PC-3 (cell line): ENCODE data around the gene AGAP1. TPM values are rescaled to one million over a fixed set of nuclear protein-coding genes. Genes with fewer than 3 reads are reported as not detected.
A peak's percentile ranks its signal among the peaks of the same experiment; 100 is the strongest.
"Not testable (repeated sequence)": the region's sequence is repeated elsewhere in the genome, so short reads cannot be mapped to it uniquely, and the experiment has no call there.

Source experiments
- ATAC-seq: fragments of 200-7000 bp; cut with Tn5 transposase; 2 replicates; pipeline ENCODE4 v1.9.1; 2020; ENCODE audit warnings: mild to moderate bottlenecking, moderate library complexity
- BruUV-seq: library from RNA; stranded (reverse); fragments of 400-500 nt; replicated peaks from 2 replicates; lab custom pipeline; 2021; lab: Mats Ljungman, UMichigan
- CTCF ChIA-PET: fragments of 300-600 bp; sonication (Branson Sonifier 250); formaldehyde crosslinking; loops from one replicate; lab custom pipeline; 2022; ENCODE audit warnings: antibody characterized with exemption; lab: Charles Lee
- POLR2A ChIA-PET: fragments of 300-600 bp; sonication (Branson Sonifier 250); formaldehyde crosslinking; loops from one replicate; lab custom pipeline; 2022; ENCODE audit warnings: antibody characterized with exemption; ENCODE audit not compliant: unreplicated experiment; lab: Charles Lee
- DNase-seq: peaks from one replicate; pipeline ENCODE4 v3.0.0-alpha.2; 2015
- H2AFZ ChIP-seq: fragments of 300-600 bp; sonication (generic); 2 replicates; pipeline ENCODE4 v1.6.0; 2016; ENCODE audit warnings: antibody characterized with exemption, low read length
- H3F3A ChIP-seq: fragments of 300-600 bp; sonication (generic); one replicate; pipeline ENCODE4 v1.6.0; 2017; ENCODE audit warnings: antibody characterized with exemption, low read length, control low read depth, mild to moderate bottlenecking; ENCODE audit not compliant: unreplicated experiment
- H3K27ac ChIP-seq: fragments of 300-600 bp; sonication (generic); 2 replicates; pipeline ENCODE4 v1.5.1; 2016; ENCODE audit warnings: mild to moderate bottlenecking, low read length
- H3K27me3 ChIP-seq: fragments of 300-600 bp; sonication (generic); 2 replicates; pipeline ENCODE4 v1.6.1; 2016; ENCODE audit warnings: low read length, mixed read lengths
- H3K36me3 ChIP-seq: fragments of 300-600 bp; sonication (generic); 2 replicates; pipeline ENCODE4 v1.6.1; 2016; ENCODE audit warnings: low read depth, mixed run types, low read length, mixed read lengths
- H3K4me1 ChIP-seq: fragments of 300-600 bp; sonication (generic); 2 replicates; pipeline ENCODE4 v1.5.1; 2016; ENCODE audit warnings: low read length; ENCODE audit not compliant: insufficient read depth
- H3K4me2 ChIP-seq: fragments of 300-600 bp; sonication (generic); 2 replicates; pipeline ENCODE4 v1.6.0; 2016; ENCODE audit warnings: low read length
- H3K4me3 ChIP-seq: fragments of 300-600 bp; sonication (generic); 2 replicates; pipeline ENCODE4 v1.5.1; 2016; ENCODE audit warnings: mild to moderate bottlenecking, low read length, mixed read lengths
- H3K79me2 ChIP-seq: fragments of 300-600 bp; sonication (generic); 2 replicates; pipeline ENCODE4 v1.6.1; 2017; ENCODE audit warnings: low read length, mixed read lengths
- H3K9ac ChIP-seq: fragments of 300-600 bp; sonication (generic); 2 replicates; pipeline ENCODE4 v1.6.0; 2016; ENCODE audit warnings: mild to moderate bottlenecking, low read length
- H3K9me2 ChIP-seq: fragments of 300-600 bp; sonication (generic); replicated peaks from 2 replicates; pipeline ENCODE4 v1.6.1; 2016; ENCODE audit warnings: mixed run types, low read length, mixed read lengths
- H3K9me3 ChIP-seq: fragments of 300-600 bp; sonication (generic); 2 replicates; pipeline ENCODE4 v1.6.1; 2016; ENCODE audit warnings: low read length, mixed read lengths
- H4K20me1 ChIP-seq: fragments of 300-600 bp; sonication (generic); 2 replicates; pipeline ENCODE4 v1.6.1; 2016; ENCODE audit warnings: low read length, mixed read lengths
- CTCF ChIP-seq: fragments of 300-600 bp; sonication (generic); conservative IDR thresholded peaks from 2 replicates; pipeline ENCODE4 v1.5.1; 2017; ENCODE audit warnings: antibody characterized with exemption, low read depth, mild to moderate bottlenecking, low read length
- EZH2 ChIP-seq: fragments of 300-600 bp; sonication (generic); IDR thresholded peaks from one replicate; pipeline ENCODE4 v1.6.1; 2017; ENCODE audit warnings: antibody characterized with exemption, mild to moderate bottlenecking, low read length; ENCODE audit not compliant: unreplicated experiment
- EZH2phosphoT487 ChIP-seq: fragments of 300-600 bp; sonication (generic); IDR thresholded peaks from 2 replicates; pipeline ENCODE4 v1.6.1; 2018; ENCODE audit warnings: mild to moderate bottlenecking, antibody characterized with exemption, low read length, borderline replicate concordance
- intact Hi-C: fragments of 100-400 bp; cut with micrococcal nuclease; formaldehyde crosslinking; loops from 2 replicates; pipeline ENCODE4 v1.9.0; 2023
- total RNA-seq: library from RNA; depleted of rRNA; stranded (reverse); fragments of >200 nt; gene quantifications from 2 replicates; pipeline ENCODE4 v1.2.3, GENCODE V29; 2014

AGAP1 gene
- total RNA-seq, 1 experiment from 2014 or later = 31.0 TPM

- Histone ChIP-seq H3F3A (no peaks in the 10 kb centered on the region), H3K36me3 (peaks cover 4% of the 10 kb centered on the region; the same call in 1 of the 2 replicates), H3K79me2 (no peaks in the 10 kb centered on the region), H3K9me3 (no peaks in the 10 kb centered on the region), H4K20me1 (no peaks in the 10 kb centered on the region), H3K27ac (no peak overlapping the region), H3K4me2 (no peak overlapping the region), H3K9me2 (no peaks in the 10 kb centered on the region), H3K27me3 (no peaks in the 10 kb centered on the region), H3K9ac (no peak overlapping the region), H3K4me1 (peaks cover 10% of the 10 kb centered on the region; the same call in 1 of the 2 replicates), H2AFZ (no peak overlapping the region), H3K4me3 (no peak overlapping the region)
- ChIA-PET CTCF (no interaction called here), POLR2A (no interaction called here)
- ATAC-seq = no peak
- no TSS peak for BruUV-seq
- no peak for DNase-seq
- intact Hi-C loops = no loop called here
- TF ChIP-seq EZH2phosphoT487 (no peak), CTCF (peak; percentile 48; the same call in 1 of the 2 replicates)
Observed at GRCh38 chr2:235762832-235763598, 269.2 kb downstream of the AGAP1 start.

- TF ChIP-seq EZH2 (no peak), EZH2phosphoT487 (no peak), CTCF (no peak)
- H2AFZ ChIP-seq = no peak overlapping the region
- H3K27me3 ChIP-seq = no peaks in the 10 kb centered on the region
- ChIA-PET CTCF (no interaction called here), POLR2A (no interaction called here)
- no peaks in the 10 kb centered on the region for H4K20me1 ChIP-seq
- intact Hi-C loops = no loop called here
- no peak for DNase-seq
- H3K4me2 ChIP-seq = no peak overlapping the region
- no peak overlapping the region for H3K4me3 ChIP-seq
- no TSS peak for BruUV-seq
- H3K9ac ChIP-seq = no peak overlapping the region
- H3K36me3 ChIP-seq = peaks cover 4% of the 10 kb centered on the region; the same call in 1 of the 2 replicates
- H3K9me3 ChIP-seq = no peaks in the 10 kb centered on the region
- H3K4me1 ChIP-seq = peaks cover 10% of the 10 kb centered on the region; the same call in 1 of the 2 replicates
- H3F3A ChIP-seq = no peaks in the 10 kb centered on the region
- ATAC-seq = no peak
- no peaks in the 10 kb centered on the region for H3K79me2 ChIP-seq
- H3K27ac ChIP-seq = no peak overlapping the region
- H3K9me2 ChIP-seq = no peaks in the 10 kb centered on the region
Observed at GRCh38 chr2:235763816-235764215, 270.0 kb downstream of the AGAP1 start.

GRCh38 chr2:235764478-235764877 is 270.6 kb downstream of the AGAP1 start:
- intact Hi-C loops, H3K79me2 ChIP-seq, POLR2A ChIA-PET, H3K36me3 ChIP-seq, H3K9me2 ChIP-seq, H3K27me3 ChIP-seq, CTCF ChIA-PET, DNase-seq, ATAC-seq, H3K4me2 ChIP-seq, H3K9me3 ChIP-seq, BruUV-seq, H3K9ac ChIP-seq, H2AFZ ChIP-seq, H3F3A ChIP-seq, H3K4me3 ChIP-seq, H3K27ac ChIP-seq, H4K20me1 ChIP-seq: not testable (repeated sequence)
- H3K4me1 ChIP-seq = peaks cover 10% of the 10 kb centered on the region; the same call in 1 of the 2 replicates
